Erythroblast (primary cell): ENCODE measurements around the gene CDKL1.

Experiments used
- GATA1 ChIP-seq: IDR thresholded peaks from 2 replicates; pipeline ENCODE4 v1.6.1; 2011; ENCODE audit warnings: low read depth, mild to moderate bottlenecking, control low read depth, low read length, moderate library complexity
- POLR2A ChIP-seq: IDR thresholded peaks from 2 replicates; pipeline ENCODE4 v1.6.1; 2011; ENCODE audit warnings: mild to moderate bottlenecking, low read length

GRCh38 chr14:50380455-50380854 lies 16.2 kb downstream of the CDKL1 start:
- TF ChIP-seq POLR2A (no peak), GATA1 (no peak)
